OCI-M1 (cell line): ENCODE results near the gene SETD9.
A peak's percentile ranks its signal among the peaks of the same experiment; 100 is the strongest.

ENCODE experiments used
- DNase-seq: peaks from one replicate; lab custom pipeline; 2025; lab: John Stamatoyannopoulos, UW

The SETD9 gene

GRCh38 chr5:56934325-56934724, 24.9 kb downstream of the SETD9 start:
- DNase-seq = no peak

GRCh38 chr5:56938858-56939257, 29.5 kb downstream of the SETD9 start:
- DNase-seq = no peak

DNA sequence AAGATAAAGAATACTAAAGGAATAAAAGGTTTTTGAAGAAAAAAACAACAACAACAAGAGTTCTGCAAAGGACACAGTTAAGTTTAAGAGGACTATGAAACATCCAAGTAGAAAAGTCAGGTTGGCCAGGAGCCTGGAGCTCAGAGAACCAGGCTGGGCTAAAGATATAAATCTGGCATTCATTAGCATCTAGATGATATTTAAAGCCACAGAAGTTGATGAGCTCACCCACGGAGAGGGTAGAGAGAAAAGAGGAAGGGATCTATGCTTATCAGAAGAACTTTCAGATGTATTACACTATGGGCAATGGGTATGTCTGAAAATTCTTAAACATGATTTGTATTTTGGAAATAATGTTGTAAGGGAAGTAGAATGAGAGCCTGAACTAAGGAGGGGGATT, 32.6 kb downstream of the SETD9 start:
- DNase-seq = peak; percentile 63

GRCh38 chr5:56947052-56947451, 37.7 kb downstream of the SETD9 start:
- no peak for DNase-seq

DNA sequence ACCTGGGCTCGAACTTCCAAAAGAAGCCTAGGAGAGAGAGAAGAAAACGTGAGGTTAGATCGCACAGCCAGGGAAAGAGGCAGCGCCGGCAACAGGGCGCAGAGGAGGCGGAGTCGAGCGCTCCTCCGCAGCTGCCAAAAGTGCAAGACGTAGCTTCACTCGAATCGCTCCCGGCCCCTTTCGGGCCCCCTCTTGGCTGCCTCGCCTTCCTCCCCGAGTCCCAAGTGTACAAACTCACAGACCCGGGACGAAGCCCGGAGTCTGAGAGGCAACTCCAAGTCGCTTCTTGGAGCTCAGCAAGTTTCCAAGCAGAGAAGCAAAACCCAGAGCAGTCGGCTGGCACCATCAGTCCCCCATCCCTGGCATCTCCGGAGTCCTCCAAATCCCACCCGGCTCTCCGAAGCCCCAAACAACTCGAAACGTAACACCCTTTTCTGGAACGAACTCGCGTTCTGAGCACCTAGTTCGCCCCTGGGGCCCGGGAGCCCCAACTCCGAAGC, 41.3 kb downstream of the SETD9 start:
- DNase-seq = peak; percentile 74

- DNase-seq = peak; percentile 30
These were observed 41.9 kb downstream of the SETD9 start for GRCh38 chr5:56951126-56951945.

DNA sequence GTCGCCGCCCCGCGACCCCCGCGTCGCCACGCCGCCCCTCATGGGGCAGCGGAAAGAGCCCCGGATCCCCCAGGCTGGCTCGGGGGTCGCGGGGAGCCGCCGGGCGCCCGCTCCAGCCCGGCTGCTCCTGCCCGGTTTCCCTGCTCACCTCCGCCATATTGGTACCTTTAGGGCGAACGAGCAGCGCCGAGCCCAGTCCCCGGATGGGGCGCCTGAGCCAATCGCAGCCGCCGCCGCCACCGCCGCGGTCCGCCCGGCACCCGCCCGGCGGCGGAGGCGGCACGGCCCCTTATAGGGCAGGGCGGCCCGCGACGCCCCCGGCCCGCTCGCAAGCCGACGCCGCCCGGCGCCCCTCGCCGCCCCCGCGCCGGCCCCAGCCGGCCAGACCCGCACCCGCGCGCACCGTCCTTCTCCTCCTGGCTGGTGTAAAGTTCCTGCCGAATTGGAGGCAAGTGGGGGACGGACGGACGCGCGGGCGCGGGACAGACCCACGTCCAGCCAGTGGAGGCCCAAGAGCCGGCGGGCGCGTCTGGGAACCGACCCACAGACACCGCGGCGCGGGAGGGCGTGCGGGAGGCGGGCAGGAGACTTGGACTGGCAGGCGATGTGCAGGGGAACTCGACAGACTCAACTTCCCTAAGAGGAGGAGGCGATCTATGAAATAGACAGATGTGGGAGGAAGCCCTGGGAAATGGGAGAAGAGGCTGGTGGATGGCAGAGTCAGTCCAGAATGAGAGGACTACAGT, 42.7 kb downstream of the SETD9 start, which contains the start of gene MIER3:
Gene MIER3, minus strand, starts transcription at position 178 of the 746 bp plus-strand sequence. Its CDS starts 21 bp downstream, at position 157.
- DNase-seq = peak; percentile 76

- no peak for DNase-seq
These were observed 44.9 kb downstream of the SETD9 start for GRCh38 chr5:56954262-56954661.

DNA sequence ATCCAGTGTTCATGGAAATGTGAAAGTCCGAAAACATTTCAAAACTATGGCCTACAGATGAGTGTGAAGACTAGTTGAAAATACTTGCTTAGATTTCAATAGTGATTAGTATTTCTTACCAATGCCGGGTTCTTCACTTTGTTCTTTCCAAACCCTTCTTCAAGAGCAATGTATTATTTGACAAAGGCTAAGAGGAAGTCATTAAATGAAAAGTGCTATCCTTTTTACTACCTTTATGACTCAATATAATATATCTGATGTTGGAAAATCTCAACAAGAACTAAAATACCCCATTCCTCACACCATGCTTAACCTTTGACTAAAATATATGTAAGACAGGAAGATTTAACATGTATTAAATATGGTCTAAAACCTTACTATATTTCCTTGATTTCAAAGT, 49.2 kb downstream of the SETD9 start:
- no peak for DNase-seq

- DNase-seq = no peak
These were observed 49.9 kb downstream of the SETD9 start for GRCh38 chr5:56959326-56959725.

- no peak for DNase-seq
These were observed 52.4 kb downstream of the SETD9 start for GRCh38 chr5:56961746-56962145.

DNA sequence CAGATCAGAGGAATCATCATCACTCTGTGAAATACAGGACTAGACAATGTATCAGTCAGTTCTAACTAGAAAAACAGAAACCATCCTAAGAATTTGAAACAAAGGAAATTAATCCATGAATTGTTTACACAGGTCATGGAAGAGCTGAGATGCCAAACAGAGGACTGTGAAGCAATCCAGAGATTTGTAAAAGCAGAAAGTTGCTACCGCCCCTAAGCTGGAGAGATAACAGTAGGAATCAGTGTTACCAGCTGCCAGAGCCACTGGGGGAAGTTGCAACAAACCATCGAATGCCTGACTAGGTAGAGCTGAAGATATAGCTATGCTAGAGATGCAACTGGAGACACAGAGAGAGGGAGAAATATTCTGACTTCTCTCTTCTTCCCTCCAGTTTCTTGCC, 52.9 kb downstream of the SETD9 start:
- DNase-seq = no peak

GRCh38 chr5:56963246-56963645, 53.9 kb downstream of the SETD9 start:
- DNase-seq = no peak

- no peak for DNase-seq
These were observed 54.8 kb downstream of the SETD9 start for GRCh38 chr5:56964173-56964572.
